Ramos (cell line): Measurements from ENCODE around the gene MRPL14.

Source experiments
- in situ Hi-C: fragments of 300-500 bp; cut with MboI; formaldehyde crosslinking; loops from one replicate; pipeline ENCODE4 v1.14.3; 2022; ENCODE audit warnings: low sequenced_read_pairs; ENCODE audit not compliant: unreplicated experiment

MRPL14 gene

GRCh38 chr6:44072452-44072958 lies 54.7 kb downstream of the MRPL14 start:
- in situ Hi-C loops: no loop called here

GRCh38 chr6:44071670-44072451 lies 55.4 kb downstream of the MRPL14 start:
- in situ Hi-C loops: no loop called here

DNA sequence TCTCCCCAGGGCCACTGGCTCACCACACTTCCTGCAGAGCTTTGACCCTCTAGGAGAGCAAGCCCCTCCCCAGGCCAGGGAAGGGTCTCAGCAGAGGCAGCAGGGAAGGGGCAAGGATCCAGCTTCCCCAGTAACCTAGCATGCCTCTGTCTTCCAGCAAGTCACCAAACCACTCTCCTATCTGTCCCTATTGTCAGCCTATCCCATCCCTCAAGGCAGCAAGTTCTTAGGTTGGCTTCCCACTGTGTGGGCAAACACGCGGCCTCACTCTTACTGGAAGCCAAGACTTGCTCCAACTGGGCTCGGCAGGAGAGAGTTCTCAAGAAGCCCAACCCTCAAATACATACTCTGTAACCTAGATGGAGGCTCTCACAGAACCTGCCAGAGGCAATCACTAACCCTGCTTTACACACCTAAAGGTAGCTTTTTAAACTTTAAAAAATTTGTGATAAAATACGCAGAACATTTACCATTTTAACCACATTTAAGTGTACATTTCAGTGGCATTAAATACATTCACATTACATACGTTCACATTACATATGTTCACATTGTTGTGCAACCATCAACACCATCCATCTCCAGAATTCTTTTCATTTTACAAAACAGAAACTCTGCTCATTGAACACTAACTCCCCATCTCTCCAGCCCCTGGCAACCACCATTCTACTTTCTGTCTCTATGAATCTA lies 58.5 kb downstream of the MRPL14 start:
- in situ Hi-C loops: no loop called here

- in situ Hi-C loops: no loop called here
These were observed 59.8 kb downstream of the MRPL14 start for GRCh38 chr6:44067173-44068139.

DNA sequence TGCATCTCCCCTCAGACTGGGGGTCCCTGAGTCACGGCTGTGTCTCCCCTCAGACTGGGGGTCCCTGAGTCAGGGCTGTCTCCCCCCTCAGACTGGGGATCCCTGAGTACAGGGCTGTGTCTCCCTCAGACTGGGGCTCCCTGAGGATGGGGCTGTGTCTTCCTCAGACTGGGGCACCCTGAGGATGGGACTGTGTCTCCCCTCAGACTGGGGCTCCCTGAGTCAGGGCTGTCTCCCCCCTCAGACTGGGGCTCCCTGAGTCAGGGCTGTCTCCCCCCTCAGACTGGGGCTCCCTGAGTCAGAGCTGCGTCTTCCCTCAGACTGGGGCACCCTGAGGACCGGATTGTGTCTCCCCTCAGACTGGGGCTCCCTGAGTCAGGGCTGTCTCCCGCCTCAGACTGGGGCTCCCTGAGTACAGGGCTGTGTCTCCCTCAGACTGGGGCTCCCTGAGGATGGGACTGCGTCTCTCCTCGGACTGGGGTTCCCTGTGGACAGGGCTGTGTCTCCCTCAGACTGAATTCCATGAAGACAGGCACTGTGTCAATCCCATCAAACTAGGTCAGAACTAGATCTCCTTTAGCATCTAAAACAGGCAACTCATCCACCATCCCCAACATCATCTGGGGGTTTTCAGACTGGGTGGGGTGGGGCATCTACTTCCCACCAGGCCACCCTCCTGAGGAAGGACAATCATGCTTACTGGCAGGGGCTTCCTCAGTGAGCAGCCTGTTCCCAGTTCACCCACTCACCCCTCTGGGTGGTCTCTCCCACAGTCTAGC lies 60.7 kb downstream of the MRPL14 start:
- in situ Hi-C loops: no loop called here

DNA sequence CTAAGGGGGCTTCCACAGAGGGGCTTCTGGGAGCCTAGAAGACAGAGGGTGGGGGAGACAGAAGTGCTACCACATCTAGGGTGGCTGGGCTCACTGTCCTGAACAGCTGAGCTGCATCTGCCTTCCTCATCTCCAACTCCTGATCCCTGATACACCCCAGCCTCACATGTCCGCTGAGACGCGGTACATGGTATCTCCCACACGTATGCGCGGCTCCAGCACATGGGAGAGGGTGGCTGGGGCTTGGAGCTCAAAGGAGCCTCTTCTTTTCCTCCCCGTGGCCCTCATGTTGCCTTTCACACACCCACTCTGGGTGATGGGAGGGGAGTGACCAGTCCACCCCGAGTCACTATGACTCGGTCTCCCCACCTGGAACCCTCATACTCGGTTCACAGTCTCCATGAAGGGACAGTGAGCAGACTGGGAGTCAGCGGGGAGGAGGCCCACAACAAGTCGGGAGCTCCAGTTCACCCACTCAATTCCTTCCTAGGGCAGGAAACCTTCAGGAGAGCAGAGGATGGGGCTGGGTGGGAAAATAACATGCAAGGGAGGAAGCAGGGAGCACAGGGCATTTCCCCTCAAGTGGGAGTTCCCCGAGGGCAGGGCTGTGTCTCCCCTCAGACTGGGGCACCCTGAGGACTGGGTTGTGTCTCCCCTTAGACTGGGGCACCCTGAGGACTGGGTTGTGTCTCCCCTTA lies 61.7 kb downstream of the MRPL14 start:
- in situ Hi-C loops: no loop called here

GRCh38 chr6:44064948-44065272 lies 62.3 kb downstream of the MRPL14 start:
- in situ Hi-C loops: no loop called here

- in situ Hi-C loops: no loop called here
These were observed 62.9 kb downstream of the MRPL14 start for GRCh38 chr6:44064089-44064947.

DNA sequence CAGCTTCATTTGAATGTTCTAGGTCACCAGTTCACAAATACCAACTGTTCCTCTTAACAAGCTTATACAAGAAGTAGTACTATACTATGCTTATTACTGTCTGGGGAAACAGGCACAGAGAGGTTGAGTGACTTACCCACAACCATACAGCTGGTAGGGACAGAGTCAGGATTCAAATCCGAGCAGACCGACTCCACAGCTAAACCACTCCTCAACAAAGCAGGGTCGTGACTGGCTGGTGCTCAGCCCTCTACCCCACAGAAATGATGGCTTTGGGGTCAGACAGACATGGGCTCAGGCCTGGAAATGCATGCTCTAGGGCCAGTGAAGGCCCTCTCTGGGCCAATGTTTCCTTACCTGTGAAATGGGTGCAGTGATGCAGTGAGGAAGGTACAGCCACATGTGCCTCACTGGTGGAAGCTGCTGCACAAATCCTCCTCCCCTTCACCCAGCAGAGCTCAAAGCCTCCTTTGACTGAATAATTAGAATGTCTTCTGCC lies 63.6 kb downstream of the MRPL14 start:
- in situ Hi-C loops: no loop called here
